ENCODE results near the gene LUM. TPM values are rescaled to one million over a fixed set of nuclear protein-coding genes. Genes with fewer than 3 reads are reported as not detected.

Gene LUM
- total RNA-seq, 1 experiment from 2014 or later = not detected

GRCh38 chr12:91058786-91059185 is 52.5 kb downstream of the LUM start:
- Mint-ChIP-seq H3K4me1 (no peaks in the 10 kb centered on the region), H3K36me3 (ENCODE audit: insufficient read depth in 1 of 3, low read depth in 3 of 3) (no peaks in the 10 kb centered on the region), H3K9me3 (no peaks in the 10 kb centered on the region), H3K27me3 (ENCODE audit: low read depth) (no peaks in the 10 kb centered on the region), H3K27ac (no peak overlapping the region), H3K4me3 (no peak overlapping the region)
- Histone ChIP-seq H4K5ac (ENCODE audit: insufficient read length, low read depth, low read length) (no peak overlapping the region), H3K79me2 (ENCODE audit: insufficient read depth, low read length) (no peaks in the 10 kb centered on the region), H3K23me2 (ENCODE audit: insufficient read length, low read depth, low read length, poor library complexity, severe bottlenecking) (no peaks in the 10 kb centered on the region), H4K20me1 (ENCODE audit: control insufficient read depth, insufficient read depth, insufficient read length) (no peaks in the 10 kb centered on the region), H2BK120ac (ENCODE audit: low read depth, low read length, poor library complexity, severe bottlenecking) (no peak overlapping the region), H3K23ac (ENCODE audit: insufficient read length, low read depth, low read length) (no peak overlapping the region), H3K27me3 (ENCODE audit: insufficient read depth, low read length) (no peaks in the 10 kb centered on the region), H3K18ac (ENCODE audit: insufficient read length, low read depth, low read length) (no peak overlapping the region), H3K4ac (ENCODE audit: low read depth, low read length) (no peak overlapping the region), H2BK15ac (ENCODE audit: low read depth, low read length) (no peak overlapping the region), H4K91ac (ENCODE audit: insufficient read length, low read depth, low read length) (no peak overlapping the region), H3K79me1 (ENCODE audit: insufficient read depth, low read depth, low read length, poor library complexity, severe bottlenecking) (no peaks in the 10 kb centered on the region), H2BK5ac (ENCODE audit: insufficient read length, low read length) (no peak overlapping the region), H2AK5ac (ENCODE audit: insufficient read length, low read length) (no peak overlapping the region), H3K4me2 (ENCODE audit: insufficient read depth, insufficient read length, low read length) (no peak overlapping the region), H3K56ac (ENCODE audit: insufficient read length, low read depth, low read length) (no peak overlapping the region), H3K4me1 (ENCODE audit: insufficient read depth, low read length) (no peaks in the 10 kb centered on the region), H3T11ph (ENCODE audit: low read length) (no peak overlapping the region), H2AFZ (ENCODE audit: low read length) (no peak overlapping the region), H2BK12ac (ENCODE audit: insufficient read length, low read depth, low read length) (no peak overlapping the region), H3K14ac (ENCODE audit: insufficient read depth, low read length) (no peak overlapping the region), H3K9me3 (ENCODE audit: control insufficient read depth, low read depth, low read length) (no peaks in the 10 kb centered on the region), H3K27ac (ENCODE audit: insufficient read length, low read depth, low read length) (no peak overlapping the region), H3K9ac (ENCODE audit: extremely low read depth, insufficient read length, low read length) (no peak overlapping the region), H2BK20ac (ENCODE audit: low read depth, low read length, poor library complexity, severe bottlenecking) (no peak overlapping the region), H4K8ac (replicated peaks; ENCODE audit: insufficient read length, low read depth, low read length) (no peak overlapping the region)
- no peak for TF ChIP-seq CTCF (conservative IDR thresholded peaks at IDR 0.05)
- DNase-seq = no peak
- WGBS (ENCODE audit: extremely low coverage, insufficient read length, low lambda C conversion rate) = no CpG with 5 or more reads among the region's 1 CpG

Measured in H9 (cell line).